Tibial artery (tissue), 4 donors: ENCODE results near the gene YIF1A.

Source experiments
- DNase-seq, 2 donors: peaks; one replicate each; pipeline ENCODE4 v3.0.0-alpha.2; 2019
- H3K27ac ChIP-seq, 2 donors: fragments of 200-600 bp; sonication (generic) in 1 of 2; 1 replicate in 1 of 2; 2 replicates in 1 of 2; pipeline ENCODE4 v1.5.1; 2018 to 2019; ENCODE audit warnings: mild to moderate bottlenecking in 1 of 2
- H3K27me3 ChIP-seq, 2 donors: fragments of 200-600 bp; sonication (generic) in 1 of 2; one replicate each; pipeline versions ENCODE4 v1.5.1 to v1.6.0; 2016 to 2019
- H3K36me3 ChIP-seq, 3 donors: fragments of 200-600 bp; sonication (generic) in 2 of 3; one replicate each; pipeline ENCODE4 v1.5.1; 2016 to 2019; ENCODE audit warnings: mild to moderate bottlenecking in 2 of 3
- H3K4me1 ChIP-seq, 4 donors: fragments of 200-600 bp; sonication (generic) in 2 of 4; 1 replicate in 3 of 4; 2 replicates in 1 of 4; pipeline ENCODE4 v1.5.1; 2016 to 2019
- H3K4me3 ChIP-seq, 2 donors: fragments of 200-600 bp; sonication (generic) in 1 of 2; 1 replicate in 1 of 2; 2 replicates in 1 of 2; pipeline ENCODE4 v1.5.1; 2018 to 2019; ENCODE audit warnings: mild to moderate bottlenecking in 2 of 2
- H3K9me3 ChIP-seq, 3 donors: fragments of 200-600 bp; sonication (generic) in 1 of 3; one replicate each; pipeline ENCODE4 v1.5.1; 2016 to 2019
- intact Hi-C: fragments of 100-400 bp; cut with DNase I; formaldehyde crosslinking; loops from one replicate; pipeline ENCODE4 v1.15.0; 2023; ENCODE audit warnings: low total_unique reads
- TF ChIP-seq, protein P1 (sequence below), 2 experiments: fragments of 200-600 bp in 1 of 2; fragments of 450-650 bp in 1 of 2; IDR thresholded peaks; one replicate each; pipeline ENCODE4 v1.5.1; 2017 to 2019; ENCODE audit warnings: antibody characterized with exemption in 2 of 2, mild to moderate bottlenecking in 1 of 2, moderate library complexity in 1 of 2

Gene YIF1A

DNA sequence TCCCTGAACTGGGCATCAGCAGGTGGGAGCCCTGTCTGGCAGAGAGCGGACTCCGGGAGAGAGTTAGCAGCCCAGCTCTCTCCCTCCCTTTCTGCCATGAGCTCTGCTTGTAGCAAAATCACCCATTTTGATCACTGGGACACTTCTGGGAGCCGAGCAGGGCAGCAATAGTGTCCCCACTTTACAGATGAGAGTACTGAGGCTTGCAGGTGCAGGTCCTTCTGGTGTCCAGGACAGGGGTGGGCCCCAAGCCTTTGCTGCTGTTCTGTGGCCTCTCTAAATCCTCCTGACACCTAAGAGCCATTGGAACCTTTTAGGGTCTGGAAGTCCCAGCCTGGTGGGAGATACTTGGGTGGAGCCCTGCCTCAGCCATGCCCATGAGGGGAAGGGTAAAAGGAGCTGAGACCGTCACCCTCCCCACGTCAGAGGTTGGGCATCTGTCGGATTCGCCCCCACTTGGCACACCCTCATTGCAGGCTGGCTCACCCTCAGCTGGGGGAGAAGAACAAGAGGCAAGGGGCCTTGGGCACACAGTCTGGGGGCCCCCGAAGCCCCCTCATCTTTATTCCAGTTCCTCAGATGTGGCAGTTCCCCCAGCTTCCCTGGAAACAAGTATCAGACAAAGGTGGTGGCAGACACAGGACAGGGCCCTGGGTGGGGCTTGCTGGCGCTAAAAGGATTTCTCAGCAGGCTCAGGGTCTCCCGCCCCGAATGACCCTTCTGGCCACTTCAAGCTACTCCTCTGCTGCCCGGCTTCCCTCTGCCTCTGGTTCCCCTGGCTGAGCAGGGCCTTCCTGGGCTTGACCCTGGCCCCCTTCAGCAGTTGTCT, 42.8 kb upstream of the YIF1A start:
- Histone ChIP-seq H3K27me3 (no peaks in the 10 kb centered on the region), H3K4me3 (no peak overlapping the region), H3K4me1 (peaks cover 0 to 44% (median 31%) of the 10 kb centered on the region in 4 donors), H3K9me3 (no peaks in the 10 kb centered on the region), H3K27ac (no peak overlapping the region), H3K36me3 (peaks cover 0 to 29% (median 12%) of the 10 kb centered on the region in 3 donors)
- intact Hi-C loops = no loop called here
- TF ChIP-seq, protein P1, sequence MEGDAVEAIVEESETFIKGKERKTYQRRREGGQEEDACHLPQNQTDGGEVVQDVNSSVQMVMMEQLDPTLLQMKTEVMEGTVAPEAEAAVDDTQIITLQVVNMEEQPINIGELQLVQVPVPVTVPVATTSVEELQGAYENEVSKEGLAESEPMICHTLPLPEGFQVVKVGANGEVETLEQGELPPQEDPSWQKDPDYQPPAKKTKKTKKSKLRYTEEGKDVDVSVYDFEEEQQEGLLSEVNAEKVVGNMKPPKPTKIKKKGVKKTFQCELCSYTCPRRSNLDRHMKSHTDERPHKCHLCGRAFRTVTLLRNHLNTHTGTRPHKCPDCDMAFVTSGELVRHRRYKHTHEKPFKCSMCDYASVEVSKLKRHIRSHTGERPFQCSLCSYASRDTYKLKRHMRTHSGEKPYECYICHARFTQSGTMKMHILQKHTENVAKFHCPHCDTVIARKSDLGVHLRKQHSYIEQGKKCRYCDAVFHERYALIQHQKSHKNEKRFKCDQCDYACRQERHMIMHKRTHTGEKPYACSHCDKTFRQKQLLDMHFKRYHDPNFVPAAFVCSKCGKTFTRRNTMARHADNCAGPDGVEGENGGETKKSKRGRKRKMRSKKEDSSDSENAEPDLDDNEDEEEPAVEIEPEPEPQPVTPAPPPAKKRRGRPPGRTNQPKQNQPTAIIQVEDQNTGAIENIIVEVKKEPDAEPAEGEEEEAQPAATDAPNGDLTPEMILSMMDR (IDR thresholded peaks at IDR 0.05) = no peak
- DNase-seq = peak in 1 of 2 donors; percentile 14

DNA sequence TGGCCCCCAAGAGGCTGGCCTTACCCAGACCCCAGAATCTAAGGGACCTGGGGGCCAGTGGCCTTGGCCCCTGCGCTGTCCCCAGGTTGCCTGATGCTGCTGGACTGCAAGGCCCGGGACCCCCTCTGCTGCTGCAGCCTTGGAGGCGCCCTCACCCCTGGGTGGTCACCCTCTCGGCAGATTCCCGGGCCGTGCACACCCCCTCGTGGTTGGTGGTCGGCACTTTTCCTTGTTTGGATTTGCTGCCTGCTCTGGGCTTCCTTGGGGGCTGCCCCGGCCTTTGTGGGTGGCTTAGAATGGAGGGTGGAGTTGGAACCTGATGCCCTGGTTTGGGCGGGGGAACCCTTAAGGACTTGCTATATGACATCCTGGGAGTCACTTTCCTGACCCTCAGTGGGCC, 42.0 kb upstream of the YIF1A start:
- Histone ChIP-seq H3K4me3 (no peak overlapping the region), H3K9me3 (no peaks in the 10 kb centered on the region), H3K27ac (no peak overlapping the region), H3K36me3 (peaks cover 0 to 29% (median 12%) of the 10 kb centered on the region in 3 donors), H3K27me3 (no peaks in the 10 kb centered on the region), H3K4me1 (peaks cover 0 to 42% (median 30%) of the 10 kb centered on the region in 4 donors)
- no peak for DNase-seq
- intact Hi-C loops = no loop called here
- TF ChIP-seq, protein P1 (IDR thresholded peaks at IDR 0.05) = no peak

DNA sequence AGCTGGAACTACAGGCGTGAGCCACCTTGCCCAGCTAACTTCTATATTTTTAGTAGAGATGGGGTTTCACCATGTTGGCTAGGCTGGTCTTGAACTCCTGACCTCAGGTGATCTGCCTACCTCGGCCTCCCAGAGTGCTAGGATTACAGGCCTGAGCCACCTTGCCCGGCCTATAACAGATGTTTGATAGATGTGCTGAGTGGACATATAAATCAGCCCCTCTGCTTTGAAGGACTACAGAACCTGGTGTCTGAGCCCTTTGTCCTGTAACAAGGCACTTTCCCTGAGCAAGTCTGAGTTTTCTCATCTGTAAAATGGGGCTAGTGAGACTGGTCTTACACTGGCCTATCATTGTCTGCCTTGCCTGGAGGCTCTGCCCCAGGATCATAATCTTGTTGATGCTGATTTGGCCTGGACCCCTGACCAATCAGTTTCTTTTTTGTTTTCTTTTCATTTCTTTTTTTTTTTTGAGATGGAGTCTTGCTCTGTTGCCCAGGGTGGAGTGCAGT, 40.3 kb upstream of the YIF1A start:
- Histone ChIP-seq H3K27me3 (no peaks in the 10 kb centered on the region), H3K4me3 (no peak overlapping the region), H3K27ac (no peak overlapping the region), H3K4me1 (peaks cover 0 to 27% (median 17%) of the 10 kb centered on the region in 4 donors), H3K36me3 (peaks cover 0 to 26% (median 12%) of the 10 kb centered on the region in 3 donors), H3K9me3 (no peaks in the 10 kb centered on the region)
- no peak for DNase-seq
- intact Hi-C loops = no loop called here
- TF ChIP-seq, protein P1 (IDR thresholded peaks at IDR 0.05) = no peak

DNA sequence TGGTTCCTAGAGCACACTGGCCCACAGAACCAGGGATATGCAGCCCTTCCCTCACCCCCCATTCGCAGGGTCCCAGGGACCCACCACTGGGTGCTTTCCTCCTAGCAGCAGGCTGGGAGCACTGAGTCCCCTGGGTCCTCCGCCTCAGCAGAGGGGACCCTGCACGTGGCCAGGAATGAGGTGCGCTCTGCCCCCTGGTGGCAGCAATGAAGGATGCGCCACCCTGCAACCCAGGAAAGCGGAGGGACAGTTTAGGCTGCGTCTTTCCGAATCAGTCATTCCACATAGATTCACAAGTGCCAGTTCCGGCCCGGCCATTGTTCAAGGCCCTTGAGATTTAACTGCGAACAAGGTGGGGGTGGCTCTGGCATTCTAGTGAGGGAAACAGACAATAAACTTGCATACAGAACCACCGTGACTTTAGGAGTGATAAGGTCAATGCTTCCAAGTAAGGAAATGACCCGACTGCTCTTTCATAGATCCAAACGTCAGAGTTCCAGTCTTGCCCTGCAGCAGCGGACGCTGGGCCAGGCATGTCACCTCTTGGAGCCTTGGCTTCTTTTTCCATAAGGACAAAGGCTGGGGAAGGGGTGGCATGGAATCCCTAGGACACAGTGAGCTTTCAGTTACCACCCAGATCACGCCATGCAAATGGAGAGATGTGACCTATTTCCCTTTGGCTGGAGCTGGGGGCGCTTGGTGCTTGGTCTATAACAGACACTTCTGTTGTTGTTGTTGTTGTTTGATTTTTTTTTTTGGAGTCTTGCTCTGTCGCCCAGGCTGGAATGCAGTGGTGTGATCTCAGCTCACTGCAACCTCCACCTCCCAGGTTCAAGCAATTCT, 39.6 kb upstream of the YIF1A start:
- Histone ChIP-seq H3K27me3 (no peaks in the 10 kb centered on the region), H3K36me3 (peaks cover 0 to 20% (median 12%) of the 10 kb centered on the region in 3 donors), H3K27ac (no peak overlapping the region), H3K9me3 (no peaks in the 10 kb centered on the region), H3K4me3 (no peak overlapping the region), H3K4me1 (peaks cover 0 to 27% (median 17%) of the 10 kb centered on the region in 4 donors)
- DNase-seq = peak; percentile 66 to 84
- TF ChIP-seq, protein P1 (IDR thresholded peaks at IDR 0.05) = peak; percentile 87 to 96
- intact Hi-C loops = loop anchor here (1.0 kb wide), 1 partner anchor 18 kb away; no protein-coding TSS in a partner anchor

DNA sequence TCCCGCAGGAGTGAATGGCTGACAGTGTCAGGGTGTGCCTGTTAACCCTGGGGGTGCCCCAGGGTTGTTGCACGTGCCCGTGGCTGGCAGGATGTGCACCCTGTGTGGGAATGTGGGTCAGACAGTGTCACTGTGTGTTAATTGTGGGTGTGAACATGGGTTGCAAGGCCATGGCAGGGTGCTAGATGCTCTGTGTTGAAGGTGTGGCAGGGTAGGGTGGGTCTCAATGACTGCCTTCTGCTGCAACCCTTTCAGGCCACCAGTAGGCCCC, 39.0 kb upstream of the YIF1A start:
- peaks cover 0 to 27% (median 17%) of the 10 kb centered on the region in 4 donors for H3K4me1 ChIP-seq
- TF ChIP-seq, protein P1 (IDR thresholded peaks at IDR 0.05) = no peak
- no peak for DNase-seq
- no peak overlapping the region for H3K27ac ChIP-seq
- H3K9me3 ChIP-seq = no peaks in the 10 kb centered on the region
- intact Hi-C loops = loop anchor here (1.0 kb wide), 1 partner anchor 18 kb away; no protein-coding TSS in a partner anchor
- peaks cover 0 to 14% (median 7%) of the 10 kb centered on the region in 3 donors for H3K36me3 ChIP-seq
- H3K27me3 ChIP-seq = peaks cover 0 to 1% of the 10 kb centered on the region in 2 donors
- no peak overlapping the region for H3K4me3 ChIP-seq
